Peyer's patch (tissue), 4 donors: ENCODE measurements around the gene SLC6A1. TPM values are rescaled to one million over a fixed set of nuclear protein-coding genes. Genes with fewer than 3 reads are reported as not detected.

Experiments
- DNase-seq, 3 donors: peaks; one replicate each; pipeline ENCODE4 v3.0.0-alpha.2; 2017 to 2019
- H3K27ac ChIP-seq, 4 donors: fragments of 200-600 bp; sonication (generic); one replicate each; pipeline ENCODE4 v1.5.1; 2016 to 2019
- H3K27me3 ChIP-seq, 2 donors: fragments of 200-600 bp; sonication (generic); one replicate each; pipeline ENCODE4 v1.5.1; 2019
- H3K36me3 ChIP-seq, 3 donors: fragments of 200-600 bp; sonication (generic); one replicate each; pipeline ENCODE4 v1.5.1; 2016 to 2019
- H3K4me1 ChIP-seq, 4 donors: fragments of 200-600 bp; sonication (generic); one replicate each; pipeline ENCODE4 v1.5.1; 2016 to 2019
- H3K4me3 ChIP-seq, 4 donors: fragments of 200-600 bp; sonication (generic); 1 replicate in 3 of 4; 2 replicates in 1 of 4; pipeline ENCODE4 v1.5.1; 2016 to 2019; ENCODE audit warnings: mild to moderate bottlenecking in 1 of 4
- H3K9me3 ChIP-seq, 4 donors: fragments of 200-600 bp; sonication (generic); one replicate each; pipeline ENCODE4 v1.5.1; 2016 to 2019; ENCODE audit warnings: mild to moderate bottlenecking in 1 of 4
- POLR2A ChIP-seq, 2 donors: fragments of 450-650 bp; IDR thresholded peaks; one replicate each; pipeline ENCODE4 v1.5.1; 2017; ENCODE audit warnings: antibody characterized with exemption in 2 of 2, mild to moderate bottlenecking in 2 of 2, moderate library complexity in 2 of 2
- total RNA-seq, 4 donors: library from RNA; depleted of rRNA; stranded (reverse); fragments of >200 nt; gene quantifications; one replicate each; pipeline ENCODE4 v1.1.0, GENCODE V29; 2016
- TF ChIP-seq, protein P1 (sequence below), 6 experiments: fragments of 450-650 bp in 4 of 6; fragments of 200-600 bp in 2 of 6; sonication (generic) in 1 of 6; IDR thresholded peaks; one replicate each; pipeline ENCODE4 v1.5.1; 2017 to 2019; ENCODE audit warnings: antibody characterized with exemption in 6 of 6, mild to moderate bottlenecking in 3 of 6, moderate library complexity in 1 of 6

SLC6A1 gene
- total RNA-seq, 4 donors from 2014 or later = 0.27 to 5.0 (median 0.38) TPM; not detected in 1

- Histone ChIP-seq H3K4me1 (no peaks in the 10 kb centered on the region), H3K36me3 (no peaks in the 10 kb centered on the region), H3K9me3 (no peaks in the 10 kb centered on the region), H3K27ac (no peak overlapping the region), H3K27me3 (no peaks in the 10 kb centered on the region), H3K4me3 (no peak overlapping the region)
- TF ChIP-seq POLR2A (IDR thresholded peaks at IDR 0.05) = no peak
- TF ChIP-seq, protein P1, sequence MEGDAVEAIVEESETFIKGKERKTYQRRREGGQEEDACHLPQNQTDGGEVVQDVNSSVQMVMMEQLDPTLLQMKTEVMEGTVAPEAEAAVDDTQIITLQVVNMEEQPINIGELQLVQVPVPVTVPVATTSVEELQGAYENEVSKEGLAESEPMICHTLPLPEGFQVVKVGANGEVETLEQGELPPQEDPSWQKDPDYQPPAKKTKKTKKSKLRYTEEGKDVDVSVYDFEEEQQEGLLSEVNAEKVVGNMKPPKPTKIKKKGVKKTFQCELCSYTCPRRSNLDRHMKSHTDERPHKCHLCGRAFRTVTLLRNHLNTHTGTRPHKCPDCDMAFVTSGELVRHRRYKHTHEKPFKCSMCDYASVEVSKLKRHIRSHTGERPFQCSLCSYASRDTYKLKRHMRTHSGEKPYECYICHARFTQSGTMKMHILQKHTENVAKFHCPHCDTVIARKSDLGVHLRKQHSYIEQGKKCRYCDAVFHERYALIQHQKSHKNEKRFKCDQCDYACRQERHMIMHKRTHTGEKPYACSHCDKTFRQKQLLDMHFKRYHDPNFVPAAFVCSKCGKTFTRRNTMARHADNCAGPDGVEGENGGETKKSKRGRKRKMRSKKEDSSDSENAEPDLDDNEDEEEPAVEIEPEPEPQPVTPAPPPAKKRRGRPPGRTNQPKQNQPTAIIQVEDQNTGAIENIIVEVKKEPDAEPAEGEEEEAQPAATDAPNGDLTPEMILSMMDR (IDR thresholded peaks at IDR 0.05) = no peak
- no peak for DNase-seq
Measured at GRCh38 chr3:11047500-11047899, 55.0 kb downstream of the SLC6A1 start.

- H3K4me3 ChIP-seq = no peak overlapping the region
- H3K27ac ChIP-seq = no peak overlapping the region
- no peaks in the 10 kb centered on the region for H3K4me1 ChIP-seq
- no peaks in the 10 kb centered on the region for H3K27me3 ChIP-seq
- DNase-seq = no peak
- H3K9me3 ChIP-seq = no peaks in the 10 kb centered on the region
- TF ChIP-seq, protein P1 (IDR thresholded peaks at IDR 0.05) = no peak
- no peak for TF ChIP-seq POLR2A (IDR thresholded peaks at IDR 0.05)
- no peaks in the 10 kb centered on the region for H3K36me3 ChIP-seq
Measured at GRCh38 chr3:11050666-11051323, 58.2 kb downstream of the SLC6A1 start.

DNA sequence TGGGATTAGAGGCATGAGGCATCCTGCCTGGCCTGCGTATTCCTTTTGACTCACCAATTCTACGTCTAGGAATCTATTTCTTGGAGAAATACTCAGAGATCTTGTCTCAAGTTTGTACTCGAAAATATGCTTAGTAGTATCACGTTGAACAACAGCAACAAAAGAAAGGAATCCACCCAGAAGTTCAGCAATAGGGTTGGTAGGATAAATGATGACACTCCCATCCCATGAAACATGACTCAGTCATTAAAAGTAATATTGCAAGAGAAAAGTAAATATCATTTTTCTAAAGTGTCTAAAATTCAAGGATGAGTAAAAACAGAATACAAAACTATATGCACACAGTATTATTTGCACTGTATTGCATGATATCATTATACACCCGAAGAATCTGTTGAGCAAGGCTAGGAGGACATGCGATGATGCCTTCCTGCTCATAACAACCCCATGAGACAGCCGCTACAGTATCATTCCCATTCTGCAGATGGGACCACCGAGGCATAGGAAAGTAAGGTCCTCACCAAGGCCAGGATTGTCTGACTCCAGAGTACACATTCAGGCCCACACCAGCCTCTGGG lies 61.5 kb downstream of the SLC6A1 start:
- no peaks in the 10 kb centered on the region for H3K9me3 ChIP-seq
- TF ChIP-seq, protein P1 (IDR thresholded peaks at IDR 0.05) = no peak
- no peak for TF ChIP-seq POLR2A (IDR thresholded peaks at IDR 0.05)
- no peaks in the 10 kb centered on the region for H3K4me1 ChIP-seq
- H3K36me3 ChIP-seq = no peaks in the 10 kb centered on the region
- DNase-seq = no peak
- H3K27me3 ChIP-seq = no peaks in the 10 kb centered on the region
- no peak overlapping the region for H3K27ac ChIP-seq
- no peak overlapping the region for H3K4me3 ChIP-seq

- Histone ChIP-seq H3K4me3 (no peak overlapping the region), H3K27ac (no peak overlapping the region), H3K27me3 (no peaks in the 10 kb centered on the region), H3K9me3 (no peaks in the 10 kb centered on the region), H3K36me3 (no peaks in the 10 kb centered on the region), H3K4me1 (no peaks in the 10 kb centered on the region)
- no peak for TF ChIP-seq POLR2A (IDR thresholded peaks at IDR 0.05)
- TF ChIP-seq, protein P1 (IDR thresholded peaks at IDR 0.05) = no peak
- DNase-seq = no peak
Measured at GRCh38 chr3:11054739-11055438, 62.3 kb downstream of the SLC6A1 start.

- Histone ChIP-seq H3K36me3 (no peaks in the 10 kb centered on the region), H3K9me3 (no peaks in the 10 kb centered on the region), H3K4me1 (peaks cover 0 to under 1% (median 0%) of the 10 kb centered on the region in 4 donors), H3K27ac (no peak overlapping the region), H3K27me3 (no peaks in the 10 kb centered on the region), H3K4me3 (no peak overlapping the region)
- DNase-seq = no peak
- TF ChIP-seq POLR2A (IDR thresholded peaks at IDR 0.05) = no peak
Measured at GRCh38 chr3:11055496-11055895, 62.9 kb downstream of the SLC6A1 start.

GRCh38 chr3:11056531-11057050 lies 64.0 kb downstream of the SLC6A1 start:
- Histone ChIP-seq H3K27me3 (no peaks in the 10 kb centered on the region), H3K36me3 (no peaks in the 10 kb centered on the region), H3K4me3 (no peak overlapping the region), H3K9me3 (no peaks in the 10 kb centered on the region), H3K27ac (no peak overlapping the region), H3K4me1 (peaks cover 0 to 5% (median 0%) of the 10 kb centered on the region in 4 donors)
- no peak for DNase-seq
- TF ChIP-seq POLR2A (IDR thresholded peaks at IDR 0.05) = no peak
- TF ChIP-seq, protein P1 (IDR thresholded peaks at IDR 0.05) = no peak
